Ectodermal cell (in vitro differentiated cells): ENCODE results near the gene CABP4.
"Not testable (repeated sequence)": the region's sequence is repeated elsewhere in the genome, so short reads cannot be mapped to it uniquely, and the experiment has no call there.

Source experiments
- H3K27ac ChIP-seq: 2 replicates; pipeline ENCODE4 v1.7.0; 2013; ENCODE audit warnings: mild to moderate bottlenecking, low read depth, low read length; ENCODE audit not compliant: insufficient read depth, poor library complexity, severe bottlenecking
- H3K27me3 ChIP-seq: 2 replicates; pipeline ENCODE4 v1.7.0; 2013; ENCODE audit warnings: mild to moderate bottlenecking, low read length; ENCODE audit not compliant: insufficient read depth, control insufficient read depth, poor library complexity, severe bottlenecking
- H3K36me3 ChIP-seq: one replicate; pipeline ENCODE4 v1.7.0; 2013; ENCODE audit warnings: low read length; ENCODE audit not compliant: control insufficient read depth, insufficient read depth
- H3K4me1 ChIP-seq: one replicate; pipeline ENCODE4 v1.7.0; 2013; ENCODE audit warnings: low read length; ENCODE audit not compliant: control insufficient read depth, insufficient read depth
- H3K4me3 ChIP-seq: 2 replicates; pipeline ENCODE4 v1.7.0; 2013; ENCODE audit warnings: low read depth, low read length, control low read depth; ENCODE audit not compliant: insufficient read depth
- H3K9me3 ChIP-seq: 2 replicates; pipeline ENCODE4 v1.7.0; 2013; ENCODE audit warnings: mild to moderate bottlenecking, low read length, moderate library complexity; ENCODE audit not compliant: control insufficient read depth
- WGBS, 2 experiments: methylation state at CpG; one replicate each; pipeline ENCODE4 v1.1.7; 2013; ENCODE audit warnings: missing lambda C conversion rate in 2 of 2; 5-methylcytosine and 5-hydroxymethylcytosine counted together

CABP4 gene

GRCh38 chr11:67419325-67420049 is 35.7 kb upstream of the CABP4 start:
- Histone ChIP-seq H3K4me3 (no peak overlapping the region), H3K27me3 (peaks cover 44% of the 10 kb centered on the region)
- WGBS, 2 experiments, result 94 to 96% methylated on average over 21 of the region's 21 CpGs

DNA sequence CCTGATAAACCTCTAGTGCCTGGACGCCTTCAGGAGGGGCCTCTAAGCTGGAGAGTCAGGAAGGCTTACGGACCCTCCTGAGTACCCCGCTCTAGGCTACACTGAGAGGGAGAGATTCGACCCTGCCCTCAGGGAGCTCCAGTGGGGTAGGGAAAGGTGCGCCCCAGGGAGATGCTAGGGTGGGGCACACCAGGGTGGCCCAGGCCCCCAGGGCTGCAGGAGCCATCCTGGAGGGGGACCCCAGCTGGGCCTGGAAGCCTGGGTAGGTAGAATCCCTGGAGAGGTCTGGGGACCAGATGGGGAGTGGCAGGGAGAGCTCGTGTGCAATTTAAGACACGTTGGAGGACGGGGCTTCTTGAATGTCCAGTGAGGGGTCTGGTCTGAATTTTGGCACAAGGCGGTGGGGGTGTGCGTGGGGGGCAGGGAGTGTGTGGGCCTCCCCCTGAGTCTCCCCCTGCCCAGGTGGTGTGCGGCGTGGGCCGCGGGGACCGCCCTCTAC is 35.0 kb upstream of the CABP4 start:
- Histone ChIP-seq H3K9me3 (no peaks in the 10 kb centered on the region), H3K36me3 (no peaks in the 10 kb centered on the region), H3K27me3 (peaks cover 36% of the 10 kb centered on the region), H3K4me3 (peak overlapping the region; percentile 43), H3K27ac (no peak overlapping the region), H3K4me1 (peaks cover 5% of the 10 kb centered on the region)
- WGBS, 2 experiments, result 44 to 45% methylated on average over 15 of the region's 15 CpGs

More at GRCh38 chr11:67419325-67420049, 35.7 kb upstream of the CABP4 start:
- no peak overlapping the region for H3K27ac ChIP-seq
- no peaks in the 10 kb centered on the region for H3K9me3 ChIP-seq
- no peaks in the 10 kb centered on the region for H3K36me3 ChIP-seq
- H3K4me1 ChIP-seq, result peaks cover 5% of the 10 kb centered on the region

DNA sequence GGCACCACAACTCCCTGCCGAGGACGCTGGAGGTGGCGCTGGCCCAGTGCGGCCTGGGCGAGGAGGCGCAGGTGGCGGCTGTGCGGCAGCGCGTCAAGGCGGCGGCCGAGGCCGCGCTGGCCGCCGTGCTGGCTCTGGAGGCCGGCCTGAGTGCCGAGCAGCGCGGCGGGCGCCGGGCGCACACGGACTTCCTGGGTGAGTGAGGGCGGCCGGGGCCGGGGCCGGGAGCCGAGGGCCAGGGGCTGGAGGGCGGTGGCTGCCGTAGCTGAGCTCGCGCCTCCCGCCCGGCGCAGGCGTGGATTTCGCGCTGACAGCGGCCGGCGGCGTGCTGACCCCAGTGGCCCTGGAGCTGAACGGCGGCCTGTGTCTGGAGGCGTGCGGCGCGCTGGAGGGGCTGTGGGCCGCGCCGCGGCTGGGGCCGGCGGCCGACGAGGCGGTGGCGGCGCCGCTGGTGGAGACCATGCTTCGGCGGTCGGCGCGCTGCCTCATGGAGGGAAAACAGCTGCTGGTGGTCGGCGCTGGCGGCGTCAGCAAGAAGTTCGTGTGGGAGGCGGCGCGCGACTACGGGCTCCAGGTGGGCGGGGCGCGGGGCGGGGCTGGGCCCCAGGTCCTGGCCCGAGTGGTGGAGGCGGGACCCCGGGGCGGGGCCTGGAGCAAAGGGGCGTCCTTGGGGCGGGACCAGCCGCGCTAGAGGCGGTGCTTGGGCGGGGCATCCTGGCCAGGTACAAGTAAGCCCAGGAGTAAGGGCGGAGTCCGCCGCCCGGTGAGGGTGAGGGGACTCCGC is 34.3 kb upstream of the CABP4 start:
- H3K27me3 ChIP-seq, result peaks cover 30% of the 10 kb centered on the region
- peaks cover 5% of the 10 kb centered on the region for H3K4me1 ChIP-seq
- peak overlapping the region; percentile 43 for H3K4me3 ChIP-seq
- H3K27ac ChIP-seq, result no peak overlapping the region
- no peaks in the 10 kb centered on the region for H3K9me3 ChIP-seq
- 1% methylated on average over 97 of the region's 97 CpGs for WGBS, 2 experiments
- H3K36me3 ChIP-seq, result no peaks in the 10 kb centered on the region

GRCh38 chr11:67421430-67422031 is 33.6 kb upstream of the CABP4 start:
- Histone ChIP-seq H3K27ac (no peak overlapping the region), H3K9me3 (no peaks in the 10 kb centered on the region), H3K36me3 (no peaks in the 10 kb centered on the region), H3K4me3 (no peak overlapping the region), H3K4me1 (peaks cover 5% of the 10 kb centered on the region), H3K27me3 (peaks cover 23% of the 10 kb centered on the region)
- 78% methylated on average over 22 of the region's 22 CpGs for WGBS, 2 experiments

DNA sequence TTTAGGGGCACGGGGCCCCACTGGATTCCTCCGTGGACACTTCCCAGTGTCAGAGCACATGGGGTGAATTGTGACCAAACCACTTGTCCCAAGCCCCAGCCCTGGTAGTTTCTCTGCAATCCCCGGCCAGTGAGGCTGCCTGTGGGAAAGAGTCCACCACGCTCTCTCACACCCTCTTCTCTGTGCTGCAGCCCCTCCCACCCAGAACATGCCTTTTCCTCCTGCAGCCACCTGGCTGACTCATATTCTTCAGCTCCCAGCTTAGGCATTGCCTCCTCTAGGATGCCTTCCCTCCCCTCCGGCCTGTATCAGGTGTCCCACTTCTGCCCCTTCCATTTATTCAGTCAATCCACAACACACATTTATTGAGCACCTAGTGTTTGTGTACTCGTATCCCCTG is 32.3 kb upstream of the CABP4 start:
- no peak overlapping the region for H3K27ac ChIP-seq
- H3K27me3 ChIP-seq, result peaks cover 20% of the 10 kb centered on the region
- no peaks in the 10 kb centered on the region for H3K36me3 ChIP-seq
- 74 to 81% methylated on average over 6 of the region's 6 CpGs for WGBS, 2 experiments
- no peaks in the 10 kb centered on the region for H3K9me3 ChIP-seq
- H3K4me1 ChIP-seq, result peaks cover 5% of the 10 kb centered on the region
- H3K4me3 ChIP-seq, result no peak overlapping the region

DNA sequence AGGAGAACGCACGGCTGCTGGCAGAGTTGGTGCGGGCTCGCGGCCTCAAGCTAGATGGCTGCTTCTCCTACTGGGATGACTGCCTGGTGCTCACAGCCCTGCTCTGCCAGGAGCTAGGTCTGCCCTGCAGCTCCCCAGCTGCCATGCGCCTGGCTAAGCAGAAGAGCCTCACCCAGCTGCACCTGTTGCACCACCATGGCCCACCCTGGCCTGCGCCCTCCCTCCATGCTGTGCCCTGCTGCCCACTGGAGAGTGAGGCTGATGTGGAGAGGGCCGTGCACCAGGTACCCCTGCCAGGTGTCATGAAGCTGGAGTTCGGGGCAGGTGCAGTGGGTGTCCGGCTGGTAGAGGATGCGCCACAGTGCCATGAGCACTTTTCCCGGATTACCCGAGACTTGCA is 31.7 kb upstream of the CABP4 start:
- H3K36me3 ChIP-seq, result no peaks in the 10 kb centered on the region
- no peak overlapping the region for H3K4me3 ChIP-seq
- peaks cover 19% of the 10 kb centered on the region for H3K27me3 ChIP-seq
- no peak overlapping the region for H3K27ac ChIP-seq
- 96% methylated on average over 13 of the region's 13 CpGs for WGBS, 2 experiments
- peaks cover 5% of the 10 kb centered on the region for H3K4me1 ChIP-seq
- no peaks in the 10 kb centered on the region for H3K9me3 ChIP-seq

GRCh38 chr11:67423891-67424613 is 31.1 kb upstream of the CABP4 start:
- peaks cover 8% of the 10 kb centered on the region for H3K4me1 ChIP-seq
- H3K27me3 ChIP-seq, result peaks cover 16% of the 10 kb centered on the region
- H3K36me3 ChIP-seq, result no peaks in the 10 kb centered on the region
- H3K9me3 ChIP-seq, result no peaks in the 10 kb centered on the region
- H3K4me3 ChIP-seq, result no peak overlapping the region
- WGBS, 2 experiments, result 92 to 93% methylated on average over 34 of the region's 34 CpGs
- no peak overlapping the region for H3K27ac ChIP-seq

- H3K4me1 ChIP-seq, H3K36me3 ChIP-seq, H3K9me3 ChIP-seq, H3K27me3 ChIP-seq, H3K27ac ChIP-seq: not testable (repeated sequence)
- WGBS, 2 experiments, result 94% methylated on average over 19 of the region's 19 CpGs
- H3K4me3 ChIP-seq, result peak overlapping the region; percentile 66
Measured at GRCh38 chr11:67427364-67427859, 27.7 kb upstream of the CABP4 start.

- peak within 1 kb of the TSS; percentile 66 for H3K4me3 ChIP-seq
- no peaks in the 10 kb centered on the region for H3K27me3 ChIP-seq
- no peaks in the 10 kb centered on the region for H3K36me3 ChIP-seq
- peaks cover 7% of the 10 kb centered on the region for H3K4me1 ChIP-seq
- peak within 1 kb of the TSS; percentile 36 for H3K27ac ChIP-seq
- 5 to 6% methylated on average over 68 of the region's 68 CpGs for WGBS, 2 experiments
- no peaks in the 10 kb centered on the region for H3K9me3 ChIP-seq
Measured at GRCh38 chr11:67428052-67429001, 26.8 kb upstream of the CABP4 start, which contains the start of gene RPS6KB2. Gene RPS6KB2, plus strand, starts transcription at chr11:67428494. Its CDS starts 52 bp downstream, at chr11:67428546.
